CD4-positive, alpha-beta T cell (primary cell): Measurements from ENCODE around the gene FGGY. TPM values are rescaled to one million over a fixed set of nuclear protein-coding genes. Genes with fewer than 3 reads are reported as not detected.

Experiments used
- ATAC-seq: fragments of 200-7000 bp; cut with Tn5 transposase; one replicate; pipeline ENCODE4 v1.10.0; 2022; ENCODE audit warnings: mild to moderate bottlenecking; ENCODE audit not compliant: poor library complexity
- CTCF ChIA-PET: fragments of 350-600 bp; sonication (Branson Sonifier 250); formaldehyde crosslinking; loops from one replicate; lab custom pipeline; 2021; ENCODE audit warnings: antibody characterized with exemption, inconsistent platforms; lab: Charles Lee
- POLR2A ChIA-PET: fragments of 350-600 bp; sonication (Branson Sonifier 250); formaldehyde crosslinking; loops from one replicate; lab custom pipeline; 2021; ENCODE audit warnings: antibody characterized with exemption, inconsistent platforms; lab: Charles Lee
- DNase-seq, 14 experiments: peaks; one replicate each; pipeline ENCODE4 v3.0.0-alpha.2; 2013 to 2020; ENCODE audit warnings: mixed read lengths in 2 of 14
- H3K27ac ChIP-seq, 2 donors: one replicate each; pipeline versions ENCODE4 v1.5.1 to v1.7.0; 2013; ENCODE audit warnings: low read length in 2 of 2, low read depth in 1 of 2, mild to moderate bottlenecking in 1 of 2
- H3K27me3 ChIP-seq, 2 experiments: 1 replicate in 1 of 2; 2 replicates in 1 of 2; pipeline versions ENCODE4 v1.6.1 to v1.7.0; 2013; ENCODE audit warnings: low read length in 2 of 2, control low read depth in 1 of 2, mild to moderate bottlenecking in 1 of 2, moderate library complexity in 1 of 2; ENCODE audit not compliant: insufficient read depth in 2 of 2, control insufficient read depth in 1 of 2
- H3K36me3 ChIP-seq: one replicate; pipeline ENCODE4 v1.6.1; 2013; ENCODE audit warnings: low read length, control low read depth; ENCODE audit not compliant: insufficient read depth
- H3K4me1 ChIP-seq: one replicate; pipeline ENCODE4 v1.6.1; 2013; ENCODE audit warnings: low read length, control low read depth; ENCODE audit not compliant: insufficient read depth
- H3K4me3 ChIP-seq: one replicate; pipeline ENCODE4 v1.5.1; 2013; ENCODE audit warnings: mild to moderate bottlenecking, low read length, moderate library complexity
- H3K9me3 ChIP-seq, 2 experiments: 1 replicate in 1 of 2; 2 replicates in 1 of 2; pipeline versions ENCODE4 v1.6.1 to v1.7.0; 2013; ENCODE audit warnings: low read length in 2 of 2, mild to moderate bottlenecking in 2 of 2, control low read depth in 1 of 2, moderate library complexity in 1 of 2; ENCODE audit not compliant: control insufficient read depth in 1 of 2, insufficient read depth in 1 of 2
- H3K27ac Mint-ChIP-seq: one replicate; pipeline ENCODE4 v1.8.0; 2020; ENCODE audit warnings: mixed read lengths
- H3K27me3 Mint-ChIP-seq: one replicate; pipeline ENCODE4 v1.8.0; 2021; ENCODE audit warnings: mixed read lengths
- H3K36me3 Mint-ChIP-seq: one replicate; pipeline ENCODE4 v1.8.0; 2021; ENCODE audit warnings: low read depth, mixed read lengths
- H3K4me1 Mint-ChIP-seq: one replicate; pipeline ENCODE4 v1.8.0; 2021; ENCODE audit warnings: low read depth, mixed read lengths
- H3K4me3 Mint-ChIP-seq: one replicate; pipeline ENCODE4 v1.8.0; 2020; ENCODE audit warnings: mild to moderate bottlenecking, mixed read lengths
- H3K9me3 Mint-ChIP-seq: one replicate; pipeline ENCODE4 v1.8.0; 2020; ENCODE audit warnings: mixed read lengths
- intact Hi-C, 2 experiments: fragments of 100-400 bp; cut with DNase I in 1 of 2; cut with micrococcal nuclease in 1 of 2; formaldehyde crosslinking; loops; one replicate each; pipeline versions ENCODE4 v1.15.1 to v1.9.0; 2023 to 2025; cut with DNase I, micrococcal nuclease
- total RNA-seq, 174 experiments: library from RNA in 2 of 174; stranded (reverse) in 2 of 174; gene quantifications; one replicate each; pipeline ENCODE4 v1.2.3 and lab custom pipeline; 2021 to 2026
- TF ChIP-seq, protein P1 (sequence below): fragments of 200-600 bp; IDR thresholded peaks from one replicate; pipeline ENCODE4 v1.8.0; 2022; ENCODE audit warnings: antibody characterized with exemption, mild to moderate bottlenecking

Gene FGGY
- total RNA-seq, 2 experiments from 2014 or later: 9.5 to 10.0 TPM

DNA sequence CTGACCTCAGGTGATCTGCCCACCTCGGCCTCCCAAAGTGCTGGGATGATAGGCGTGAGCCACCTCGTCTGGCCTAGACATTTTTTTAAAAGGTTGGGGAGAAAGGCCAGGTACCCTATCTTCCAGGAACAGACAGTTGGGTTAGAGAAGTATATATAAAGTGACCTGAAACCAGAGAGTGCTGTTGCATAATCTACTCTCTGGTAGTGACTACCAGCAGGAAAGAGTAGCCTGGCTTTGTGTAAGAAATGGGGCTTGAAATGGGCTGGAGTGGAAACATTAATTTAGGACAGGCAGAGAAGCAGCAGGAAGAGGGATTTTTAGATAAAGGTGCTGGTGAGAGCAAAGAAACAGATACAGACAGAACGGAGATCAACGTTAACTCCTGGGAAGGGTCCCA is 392.1 kb downstream of the FGGY start:
- H3K9me3 ChIP-seq: no peaks in the 10 kb centered on the region
- ChIA-PET CTCF (no interaction called here), POLR2A (no interaction called here)
- no peaks in the 10 kb centered on the region for H3K27me3 ChIP-seq
- no peak overlapping the region for H3K27ac Mint-ChIP-seq
- H3K36me3 Mint-ChIP-seq: no peaks in the 10 kb centered on the region
- no peaks in the 10 kb centered on the region for H3K4me1 Mint-ChIP-seq
- H3K4me3 Mint-ChIP-seq: no peak overlapping the region
- ATAC-seq: no peak
- H3K4me1 ChIP-seq: no peaks in the 10 kb centered on the region
- no peak for DNase-seq
- intact Hi-C loops: no loop called here
- H3K27me3 Mint-ChIP-seq: no peaks in the 10 kb centered on the region
- H3K9me3 Mint-ChIP-seq: no peaks in the 10 kb centered on the region
- H3K36me3 ChIP-seq: no peaks in the 10 kb centered on the region
- TF ChIP-seq, protein P1, sequence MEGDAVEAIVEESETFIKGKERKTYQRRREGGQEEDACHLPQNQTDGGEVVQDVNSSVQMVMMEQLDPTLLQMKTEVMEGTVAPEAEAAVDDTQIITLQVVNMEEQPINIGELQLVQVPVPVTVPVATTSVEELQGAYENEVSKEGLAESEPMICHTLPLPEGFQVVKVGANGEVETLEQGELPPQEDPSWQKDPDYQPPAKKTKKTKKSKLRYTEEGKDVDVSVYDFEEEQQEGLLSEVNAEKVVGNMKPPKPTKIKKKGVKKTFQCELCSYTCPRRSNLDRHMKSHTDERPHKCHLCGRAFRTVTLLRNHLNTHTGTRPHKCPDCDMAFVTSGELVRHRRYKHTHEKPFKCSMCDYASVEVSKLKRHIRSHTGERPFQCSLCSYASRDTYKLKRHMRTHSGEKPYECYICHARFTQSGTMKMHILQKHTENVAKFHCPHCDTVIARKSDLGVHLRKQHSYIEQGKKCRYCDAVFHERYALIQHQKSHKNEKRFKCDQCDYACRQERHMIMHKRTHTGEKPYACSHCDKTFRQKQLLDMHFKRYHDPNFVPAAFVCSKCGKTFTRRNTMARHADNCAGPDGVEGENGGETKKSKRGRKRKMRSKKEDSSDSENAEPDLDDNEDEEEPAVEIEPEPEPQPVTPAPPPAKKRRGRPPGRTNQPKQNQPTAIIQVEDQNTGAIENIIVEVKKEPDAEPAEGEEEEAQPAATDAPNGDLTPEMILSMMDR: no peak
- no peak overlapping the region for H3K4me3 ChIP-seq
- H3K27ac ChIP-seq: no peak overlapping the region

DNA sequence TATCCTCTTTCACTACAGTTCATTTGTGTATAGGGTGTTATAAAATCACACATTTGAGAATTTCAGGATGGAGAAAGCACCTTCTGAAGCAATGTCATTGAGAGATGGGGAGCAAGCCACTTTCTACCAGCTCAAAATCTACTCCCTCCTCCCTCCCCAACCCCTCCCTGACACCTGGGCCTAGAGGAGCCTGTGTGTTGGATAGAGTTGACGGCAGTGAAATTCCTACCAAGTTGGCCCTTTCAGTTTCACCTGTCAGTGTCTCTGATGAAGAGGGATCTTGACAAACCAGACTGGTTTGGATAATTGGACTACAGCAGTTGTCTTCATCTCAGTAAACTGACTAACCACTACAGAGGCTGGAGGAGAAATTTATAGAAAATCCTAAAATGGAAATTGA is 392.8 kb downstream of the FGGY start:
- Histone ChIP-seq H3K27me3 (no peaks in the 10 kb centered on the region), H3K36me3 (no peaks in the 10 kb centered on the region), H3K27ac (no peak overlapping the region), H3K4me1 (no peaks in the 10 kb centered on the region), H3K4me3 (no peak overlapping the region), H3K9me3 (no peaks in the 10 kb centered on the region)
- ChIA-PET POLR2A (no interaction called here), CTCF (interaction anchor here (1.1 kb wide), 1 partner anchor 9 kb away, joined by 3 read pairs; no protein-coding TSS in a partner anchor)
- Mint-ChIP-seq H3K27me3 (no peaks in the 10 kb centered on the region), H3K27ac (no peak overlapping the region), H3K9me3 (no peaks in the 10 kb centered on the region), H3K36me3 (no peaks in the 10 kb centered on the region), H3K4me3 (no peak overlapping the region), H3K4me1 (no peaks in the 10 kb centered on the region)
- intact Hi-C loops: loop anchor here in 1 of 2 experiments (10.0 kb wide), 2 partner anchors 1035 to 1175 kb away; no protein-coding TSS in a partner anchor
- DNase-seq: no peak
- ATAC-seq: no peak
- TF ChIP-seq, protein P1: no peak

DNA sequence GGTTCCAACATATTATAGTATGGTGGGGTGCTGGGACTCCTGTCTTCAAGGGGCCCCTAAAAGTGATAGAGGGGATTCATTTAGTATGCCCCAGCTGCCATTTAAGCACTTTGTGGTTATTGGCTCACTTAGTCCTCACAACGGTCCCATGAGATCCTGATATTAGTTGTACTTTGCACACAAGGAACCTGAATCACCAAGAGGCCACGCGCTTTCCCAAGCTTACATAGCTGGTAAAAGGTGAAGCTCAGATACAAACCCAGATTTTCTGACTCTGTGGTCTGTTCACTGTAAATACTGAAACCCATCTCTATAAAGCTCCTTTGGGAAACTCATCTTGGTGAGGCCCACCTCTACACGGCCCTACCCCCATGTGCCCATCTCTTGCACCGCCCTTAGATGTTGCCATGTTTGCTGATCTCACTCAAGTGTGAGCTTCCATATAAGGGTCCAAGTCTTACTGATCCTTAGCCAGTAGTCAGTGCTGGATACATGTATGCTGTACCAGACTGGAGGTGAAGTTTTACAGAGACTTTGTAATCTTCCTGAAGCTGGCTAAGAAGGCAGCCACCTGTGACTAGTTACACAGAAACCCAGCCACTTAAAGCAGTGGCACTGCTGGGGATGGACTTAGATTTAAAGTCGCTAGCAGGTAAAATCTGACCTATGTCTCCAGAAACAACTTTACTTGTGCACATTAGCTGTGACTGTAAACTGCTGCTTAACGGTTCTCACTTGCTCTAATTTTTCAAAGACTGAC is 393.5 kb downstream of the FGGY start:
- Histone ChIP-seq H3K27ac (no peak overlapping the region), H3K4me1 (no peaks in the 10 kb centered on the region), H3K4me3 (no peak overlapping the region), H3K36me3 (no peaks in the 10 kb centered on the region), H3K9me3 (no peaks in the 10 kb centered on the region), H3K27me3 (no peaks in the 10 kb centered on the region)
- DNase-seq: no peak
- ATAC-seq: no peak
- intact Hi-C loops: loop anchor here in 1 of 2 experiments (10.0 kb wide), 2 partner anchors 1036 to 1176 kb away; no protein-coding TSS in a partner anchor
- no peaks in the 10 kb centered on the region for H3K36me3 Mint-ChIP-seq
- TF ChIP-seq, protein P1: no peak
- POLR2A ChIA-PET: no interaction called here
- no peaks in the 10 kb centered on the region for H3K9me3 Mint-ChIP-seq
- no peak overlapping the region for H3K4me3 Mint-ChIP-seq
- CTCF ChIA-PET: interaction anchor here (1.1 kb wide), 1 partner anchor 9 kb away, joined by 3 read pairs; no protein-coding TSS in a partner anchor
- no peaks in the 10 kb centered on the region for H3K4me1 Mint-ChIP-seq
- H3K27me3 Mint-ChIP-seq: no peaks in the 10 kb centered on the region
- no peak overlapping the region for H3K27ac Mint-ChIP-seq
